ENCODE measurements around the gene PIMREG. TPM values are rescaled to one million over a fixed set of nuclear protein-coding genes. Genes with fewer than 3 reads are reported as not detected.

Gene PIMREG
- total and polyA plus RNA-seq, 7 experiments from 2014 or later, result 0.12 to 18.6 (median 0.48) TPM; not detected in 3

DNA sequence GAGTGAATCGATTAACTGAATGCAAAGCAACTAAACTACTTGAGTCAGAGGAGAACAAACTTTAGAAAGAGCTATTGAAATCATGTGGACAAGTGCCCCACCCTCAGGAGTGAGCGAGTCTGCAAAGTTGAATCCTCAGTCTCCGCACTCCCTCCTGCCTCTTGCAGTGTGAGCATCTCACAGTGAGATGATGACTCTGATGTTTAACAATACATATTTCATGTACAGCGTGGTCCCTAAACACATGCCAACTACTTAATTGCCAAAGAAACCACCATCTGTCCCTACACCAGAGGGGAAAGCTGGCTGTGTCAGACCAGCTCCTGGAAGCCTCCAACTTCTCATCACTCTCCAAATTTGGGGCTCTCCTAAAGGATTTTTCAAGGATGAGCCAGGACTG is 31.2 kb downstream of the PIMREG start:
- H3K4me1 ChIP-seq (ENCODE audit: control insufficient read depth in 2 of 2, insufficient read depth in 2 of 2, low read length in 2 of 2), result no peaks in the 10 kb centered on the region
- Mint-ChIP-seq H3K27ac (no peak overlapping the region), H3K36me3 (no peaks in the 10 kb centered on the region), H3K9me3 (peaks cover 0 to 1% (median 0%) of the 10 kb centered on the region in 11 donors), H3K27me3 (no peaks in the 10 kb centered on the region), H3K4me1 (peaks cover 0 to 5% (median 4%) of the 10 kb centered on the region in 7 donors), H3K4me3 (no peak overlapping the region)
- ChIA-PET POLR2A (no interaction called here), CTCF (interaction anchor here (1.0 kb wide), 1 partner anchor 17 kb away, joined by 3 read pairs; no protein-coding TSS in a partner anchor)
- intact Hi-C loops (cut with micrococcal nuclease), result no loop called here
- no peaks in the 10 kb centered on the region for H3K9me3 ChIP-seq (ENCODE audit: control insufficient read depth in 2 of 3, low read length in 3 of 3)
- no peak overlapping the region for H3K4me3 ChIP-seq (ENCODE audit: low read length)
- DNase-seq (no peak), ATAC-seq (no peak)
- H3K36me3 ChIP-seq (ENCODE audit: control insufficient read depth in 2 of 3, insufficient read depth in 3 of 3, low read length in 3 of 3), result no peaks in the 10 kb centered on the region
- no peaks in the 10 kb centered on the region for H3K27me3 ChIP-seq (ENCODE audit: control insufficient read depth in 2 of 2, insufficient read depth in 2 of 2, low read length in 2 of 2)
- H3K27ac ChIP-seq (ENCODE audit: low read depth, low read length), result no peak overlapping the region

DNA sequence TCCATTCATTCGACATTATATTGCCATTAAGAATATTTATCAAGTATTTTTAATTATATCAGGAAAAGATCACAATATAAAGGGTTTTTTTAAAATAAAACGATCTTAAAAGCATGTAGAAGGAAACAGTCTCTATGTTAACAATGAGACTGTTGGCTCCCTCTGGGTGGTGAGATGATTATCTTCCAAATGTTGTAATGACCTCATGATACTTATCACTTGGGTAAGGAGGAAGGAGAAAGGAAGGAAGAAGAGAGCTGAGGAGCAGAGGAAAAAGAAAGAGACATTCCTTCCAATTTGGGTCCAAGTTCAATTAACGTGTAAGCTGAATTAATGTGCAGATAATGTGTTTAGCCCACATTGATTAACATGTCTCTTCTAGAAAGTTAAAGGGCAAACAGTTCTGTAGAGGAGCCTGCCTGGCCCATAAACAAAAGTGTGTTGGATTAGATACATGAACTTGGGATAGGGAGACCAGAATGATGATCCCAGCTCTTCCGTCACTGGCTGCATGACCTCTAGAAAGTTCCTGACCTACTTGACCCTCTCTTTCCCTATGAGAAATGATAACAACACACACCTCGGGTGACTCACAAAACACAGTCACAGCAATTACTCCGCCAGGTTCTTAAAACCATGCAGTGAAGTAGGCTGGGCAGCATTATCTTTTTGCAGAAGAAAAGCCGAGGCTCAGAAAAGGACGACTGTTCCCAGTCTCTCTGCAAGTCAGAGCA is 32.0 kb downstream of the PIMREG start:
- H3K4me1 ChIP-seq (ENCODE audit: control insufficient read depth in 2 of 2, insufficient read depth in 2 of 2, low read length in 2 of 2), result no peaks in the 10 kb centered on the region
- no peaks in the 10 kb centered on the region for H3K36me3 ChIP-seq (ENCODE audit: control insufficient read depth in 2 of 3, insufficient read depth in 3 of 3, low read length in 3 of 3)
- ATAC-seq (no peak), DNase-seq (no peak)
- no peak overlapping the region for H3K4me3 ChIP-seq (ENCODE audit: low read length)
- no peak overlapping the region for H3K27ac Mint-ChIP-seq
- ChIA-PET POLR2A (no interaction called here), CTCF (no interaction called here)
- no peaks in the 10 kb centered on the region for H3K36me3 Mint-ChIP-seq
- H3K27me3 ChIP-seq (ENCODE audit: control insufficient read depth in 2 of 2, insufficient read depth in 2 of 2, low read length in 2 of 2), result no peaks in the 10 kb centered on the region
- H3K27me3 Mint-ChIP-seq, result no peaks in the 10 kb centered on the region
- intact Hi-C loops (cut with micrococcal nuclease), result no loop called here
- peaks cover 0 to 1% (median 0%) of the 10 kb centered on the region in 11 donors for H3K9me3 Mint-ChIP-seq
- H3K27ac ChIP-seq (ENCODE audit: low read depth, low read length), result no peak overlapping the region
- H3K4me3 Mint-ChIP-seq, result no peak overlapping the region
- H3K4me1 Mint-ChIP-seq, result peaks cover 0 to 5% (median 4%) of the 10 kb centered on the region in 7 donors
- H3K9me3 ChIP-seq (ENCODE audit: control insufficient read depth in 2 of 3, low read length in 3 of 3), result no peaks in the 10 kb centered on the region

DNA sequence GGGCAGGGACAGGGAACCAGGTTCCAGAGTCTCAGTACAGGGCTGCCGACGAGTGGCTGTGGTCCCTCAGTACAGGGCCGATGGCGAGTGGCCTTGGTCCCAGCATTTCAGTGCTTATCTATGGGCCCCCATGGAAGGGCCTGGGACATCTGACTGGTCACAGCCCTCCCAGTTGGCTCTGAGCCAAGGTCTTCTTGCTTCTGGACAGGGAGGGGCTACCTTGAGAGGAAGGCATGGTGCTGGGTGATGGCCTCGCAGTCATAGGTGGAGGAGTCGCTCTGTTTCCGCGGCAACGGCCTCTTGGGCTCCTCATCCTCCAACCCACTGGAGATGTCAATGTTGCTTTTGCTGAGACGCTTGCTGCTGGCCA is 32.5 kb downstream of the PIMREG start:
- no peak for ATAC-seq
- peaks cover 0 to 1% (median 0%) of the 10 kb centered on the region in 11 donors for H3K9me3 Mint-ChIP-seq
- no peak overlapping the region for H3K4me3 Mint-ChIP-seq
- no peak overlapping the region for H3K4me3 ChIP-seq (ENCODE audit: low read length)
- H3K4me1 ChIP-seq (ENCODE audit: control insufficient read depth in 2 of 2, insufficient read depth in 2 of 2, low read length in 2 of 2), result no peaks in the 10 kb centered on the region
- no peaks in the 10 kb centered on the region for H3K27me3 ChIP-seq (ENCODE audit: control insufficient read depth in 2 of 2, insufficient read depth in 2 of 2, low read length in 2 of 2)
- ChIA-PET POLR2A (no interaction called here), CTCF (no interaction called here)
- H3K36me3 ChIP-seq (ENCODE audit: control insufficient read depth in 2 of 3, insufficient read depth in 3 of 3, low read length in 3 of 3), result no peaks in the 10 kb centered on the region
- peaks cover 0 to 5% (median 4%) of the 10 kb centered on the region in 7 donors for H3K4me1 Mint-ChIP-seq
- no peak for DNase-seq
- no peaks in the 10 kb centered on the region for H3K27me3 Mint-ChIP-seq
- H3K27ac Mint-ChIP-seq, result no peak overlapping the region
- intact Hi-C loops (cut with micrococcal nuclease), result no loop called here
- no peak overlapping the region for H3K27ac ChIP-seq (ENCODE audit: low read depth, low read length)
- no peaks in the 10 kb centered on the region for H3K9me3 ChIP-seq (ENCODE audit: control insufficient read depth in 2 of 3, low read length in 3 of 3)
- no peaks in the 10 kb centered on the region for H3K36me3 Mint-ChIP-seq

DNA sequence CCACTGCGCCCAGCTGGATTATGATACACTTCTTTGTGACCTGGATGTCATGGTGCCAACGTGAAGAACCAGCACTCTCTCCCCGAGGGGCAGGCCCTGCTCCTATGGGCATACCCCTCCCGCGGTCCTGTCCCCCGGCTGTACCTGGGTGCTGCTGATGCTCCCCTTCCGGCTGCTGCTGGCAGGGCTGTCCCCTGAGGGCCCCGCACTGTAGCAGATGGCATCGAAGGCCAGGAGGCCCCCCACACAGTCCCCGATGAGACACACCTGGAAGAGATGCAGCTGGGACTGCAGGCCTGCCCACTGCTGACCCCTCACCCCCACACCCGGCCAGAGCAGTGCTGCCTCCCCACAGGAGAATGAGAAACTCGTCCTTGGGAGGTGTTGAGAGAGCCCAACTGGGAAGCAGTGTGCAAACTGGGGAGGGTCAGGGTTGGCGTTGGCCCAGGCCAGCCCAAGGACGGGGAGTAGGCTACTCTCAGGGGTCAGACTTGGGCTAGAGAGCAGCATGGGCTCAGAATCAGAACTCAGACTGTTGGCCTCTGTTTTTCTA is 33.7 kb downstream of the PIMREG start:
- Histone ChIP-seq H3K36me3 (ENCODE audit: control insufficient read depth in 2 of 3, insufficient read depth in 3 of 3, low read length in 3 of 3) (no peaks in the 10 kb centered on the region), H3K9me3 (ENCODE audit: control insufficient read depth in 2 of 3, low read length in 3 of 3) (no peaks in the 10 kb centered on the region), H3K27me3 (ENCODE audit: control insufficient read depth in 2 of 2, insufficient read depth in 2 of 2, low read length in 2 of 2) (no peaks in the 10 kb centered on the region), H3K27ac (ENCODE audit: low read depth, low read length) (no peak overlapping the region), H3K4me1 (ENCODE audit: control insufficient read depth in 2 of 2, insufficient read depth in 2 of 2, low read length in 2 of 2) (no peaks in the 10 kb centered on the region), H3K4me3 (ENCODE audit: low read length) (no peak overlapping the region)
- Mint-ChIP-seq H3K4me1 (peaks cover 0 to 4% (median 3%) of the 10 kb centered on the region in 7 donors), H3K36me3 (no peaks in the 10 kb centered on the region), H3K4me3 (no peak overlapping the region), H3K27ac (no peak overlapping the region), H3K27me3 (no peaks in the 10 kb centered on the region), H3K9me3 (no peaks in the 10 kb centered on the region)
- ChIA-PET POLR2A (no interaction called here), CTCF (no interaction called here)
- DNase-seq, result no peak
- no peak for ATAC-seq
- intact Hi-C loops (cut with micrococcal nuclease), result no loop called here

DNA sequence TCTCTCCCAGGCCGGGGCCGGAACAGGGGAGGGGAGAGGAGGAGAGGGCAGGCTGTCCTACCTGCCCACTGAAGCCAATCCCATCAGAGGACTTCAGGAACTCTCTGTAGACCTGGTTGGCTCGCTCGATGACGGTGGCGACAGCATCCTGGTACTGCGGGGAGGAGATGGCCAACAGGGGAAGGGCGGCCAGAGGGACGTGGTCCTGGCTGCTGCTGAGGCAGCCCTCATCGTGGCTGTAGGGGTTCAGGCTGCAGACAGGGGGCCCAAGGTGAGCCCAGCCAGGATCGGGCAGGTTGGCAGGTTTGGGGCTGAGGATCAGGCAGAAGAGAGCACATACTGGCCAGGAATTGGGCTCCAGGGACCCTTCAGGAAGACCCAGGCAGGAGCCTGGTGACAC is 34.2 kb downstream of the PIMREG start:
- ChIA-PET CTCF (no interaction called here), POLR2A (no interaction called here)
- no peaks in the 10 kb centered on the region for H3K36me3 ChIP-seq (ENCODE audit: control insufficient read depth in 2 of 3, insufficient read depth in 3 of 3, low read length in 3 of 3)
- intact Hi-C loops (cut with micrococcal nuclease), result no loop called here
- Mint-ChIP-seq H3K27me3 (peaks cover 0 to 2% (median 0%) of the 10 kb centered on the region in 5 donors), H3K36me3 (no peaks in the 10 kb centered on the region), H3K4me3 (no peak overlapping the region), H3K4me1 (no peaks in the 10 kb centered on the region), H3K27ac (no peak overlapping the region), H3K9me3 (no peaks in the 10 kb centered on the region)
- DNase-seq (no peak), ATAC-seq (no peak)
- H3K4me3 ChIP-seq (ENCODE audit: low read length), result no peak overlapping the region
- no peaks in the 10 kb centered on the region for H3K9me3 ChIP-seq (ENCODE audit: control insufficient read depth in 2 of 3, low read length in 3 of 3)
- no peaks in the 10 kb centered on the region for H3K4me1 ChIP-seq (ENCODE audit: control insufficient read depth in 2 of 2, insufficient read depth in 2 of 2, low read length in 2 of 2)
- no peak overlapping the region for H3K27ac ChIP-seq (ENCODE audit: low read depth, low read length)
- H3K27me3 ChIP-seq (ENCODE audit: control insufficient read depth in 2 of 2, insufficient read depth in 2 of 2, low read length in 2 of 2), result no peaks in the 10 kb centered on the region

DNA sequence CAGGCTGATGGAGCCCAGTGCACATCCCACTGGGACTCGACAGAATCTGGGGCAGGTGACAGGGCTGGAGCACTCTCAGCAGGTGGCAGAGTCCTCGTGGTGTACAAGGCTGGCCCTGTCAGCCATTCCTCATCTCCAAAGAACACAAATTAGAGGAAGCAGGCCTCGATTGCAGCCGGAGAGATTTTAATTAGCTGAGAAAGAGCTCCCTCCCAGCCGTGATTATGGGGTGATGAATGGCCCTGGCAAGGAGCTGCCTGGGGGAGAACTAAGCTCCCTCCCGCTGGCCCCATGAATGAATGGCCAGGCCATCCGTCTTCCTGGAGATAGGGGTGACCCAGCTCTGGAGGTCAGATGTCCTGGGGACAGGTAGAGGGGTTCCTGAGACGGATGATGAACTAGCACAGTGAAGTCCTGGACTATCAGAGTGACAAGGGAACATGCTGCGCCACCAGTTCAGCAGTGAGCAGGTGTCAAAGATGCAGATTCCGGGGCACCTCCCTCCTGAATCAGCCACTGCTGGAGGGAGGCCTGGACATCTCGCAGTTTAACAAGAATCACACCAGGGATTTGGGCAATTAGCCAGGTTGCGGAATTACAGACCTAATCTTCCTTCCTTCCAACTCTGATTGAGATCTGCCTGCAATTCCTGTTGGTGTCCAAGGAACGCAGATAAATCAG is 35.5 kb downstream of the PIMREG start:
- no peaks in the 10 kb centered on the region for H3K36me3 ChIP-seq (ENCODE audit: control insufficient read depth in 2 of 3, insufficient read depth in 3 of 3, low read length in 3 of 3)
- no peak overlapping the region for H3K27ac ChIP-seq (ENCODE audit: low read depth, low read length)
- no peaks in the 10 kb centered on the region for H3K4me1 ChIP-seq (ENCODE audit: control insufficient read depth in 2 of 2, insufficient read depth in 2 of 2, low read length in 2 of 2)
- no peak overlapping the region for H3K4me3 Mint-ChIP-seq
- no peaks in the 10 kb centered on the region for H3K9me3 ChIP-seq (ENCODE audit: control insufficient read depth in 2 of 3, low read length in 3 of 3)
- H3K27me3 ChIP-seq (ENCODE audit: control insufficient read depth in 2 of 2, insufficient read depth in 2 of 2, low read length in 2 of 2), result no peaks in the 10 kb centered on the region
- DNase-seq (no peak), ATAC-seq (no peak)
- intact Hi-C loops (cut with micrococcal nuclease), result no loop called here
- peaks cover 0 to 5% (median 0%) of the 10 kb centered on the region in 5 donors for H3K27me3 Mint-ChIP-seq
- CTCF ChIA-PET, result no interaction called here
- no peak overlapping the region for H3K27ac Mint-ChIP-seq
- H3K4me3 ChIP-seq (ENCODE audit: low read length), result no peak overlapping the region
- POLR2A ChIA-PET, result no interaction called here
- no peaks in the 10 kb centered on the region for H3K4me1 Mint-ChIP-seq
- H3K36me3 Mint-ChIP-seq, result no peaks in the 10 kb centered on the region
- no peaks in the 10 kb centered on the region for H3K9me3 Mint-ChIP-seq

DNA sequence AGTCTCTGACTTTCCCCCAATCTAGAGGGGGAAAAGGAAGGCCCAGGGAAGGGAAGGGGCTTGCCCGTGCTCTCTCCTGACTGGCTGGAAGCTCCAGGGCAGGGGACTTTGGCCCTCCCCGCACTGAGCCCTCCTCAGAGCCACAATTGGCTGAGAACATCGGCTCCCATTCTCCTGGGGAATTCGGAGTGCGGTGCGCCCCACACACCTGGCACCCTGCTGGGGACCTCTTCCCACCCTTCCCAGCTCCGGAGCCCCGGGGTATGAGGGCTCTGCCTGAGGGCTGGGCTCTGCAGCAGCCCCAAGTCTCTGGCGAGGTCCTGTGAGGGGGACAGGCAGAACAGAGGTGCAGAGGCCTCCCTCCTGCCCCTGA is 36.0 kb downstream of the PIMREG start:
- intact Hi-C loops (cut with micrococcal nuclease), result no loop called here
- H3K27me3 Mint-ChIP-seq, result peaks cover 0 to 5% (median 0%) of the 10 kb centered on the region in 5 donors
- CTCF ChIA-PET, result no interaction called here
- no peaks in the 10 kb centered on the region for H3K9me3 Mint-ChIP-seq
- Histone ChIP-seq H3K27ac (ENCODE audit: low read depth, low read length) (no peak overlapping the region), H3K27me3 (ENCODE audit: control insufficient read depth in 2 of 2, insufficient read depth in 2 of 2, low read length in 2 of 2) (no peaks in the 10 kb centered on the region), H3K4me3 (ENCODE audit: low read length) (no peak overlapping the region), H3K4me1 (ENCODE audit: control insufficient read depth in 2 of 2, insufficient read depth in 2 of 2, low read length in 2 of 2) (no peaks in the 10 kb centered on the region), H3K36me3 (ENCODE audit: control insufficient read depth in 2 of 3, insufficient read depth in 3 of 3, low read length in 3 of 3) (no peaks in the 10 kb centered on the region), H3K9me3 (ENCODE audit: control insufficient read depth in 2 of 3, low read length in 3 of 3) (no peaks in the 10 kb centered on the region)
- H3K4me1 Mint-ChIP-seq, result peaks cover 0 to 2% (median 0%) of the 10 kb centered on the region in 7 donors
- ATAC-seq (no peak), DNase-seq (no peak)
- POLR2A ChIA-PET, result no interaction called here
- H3K4me3 Mint-ChIP-seq, result no peak overlapping the region
- H3K36me3 Mint-ChIP-seq, result no peaks in the 10 kb centered on the region
- H3K27ac Mint-ChIP-seq, result no peak overlapping the region
